ENCODE results near the gene OR8J1.

DNA sequence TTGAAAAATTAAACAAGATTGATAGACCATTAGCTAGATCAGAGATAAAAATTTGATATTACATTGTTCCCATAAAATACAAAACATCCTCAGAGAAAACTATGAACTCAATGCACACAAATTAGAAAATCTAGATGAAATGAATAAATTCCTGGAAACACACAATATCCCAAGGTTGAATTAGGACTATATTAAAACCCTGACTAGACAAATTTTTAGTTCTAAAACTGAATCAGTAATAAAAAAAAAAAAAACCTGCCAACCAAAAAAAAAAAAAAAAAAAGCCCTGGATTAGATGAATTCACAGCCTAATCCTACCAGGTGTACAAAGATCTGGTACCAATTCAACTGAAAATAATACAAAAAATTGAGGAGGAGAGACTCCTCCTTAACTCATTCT lies 13.8 kb upstream of the OR8J1 start:
- TF ChIP-seq, protein P1, sequence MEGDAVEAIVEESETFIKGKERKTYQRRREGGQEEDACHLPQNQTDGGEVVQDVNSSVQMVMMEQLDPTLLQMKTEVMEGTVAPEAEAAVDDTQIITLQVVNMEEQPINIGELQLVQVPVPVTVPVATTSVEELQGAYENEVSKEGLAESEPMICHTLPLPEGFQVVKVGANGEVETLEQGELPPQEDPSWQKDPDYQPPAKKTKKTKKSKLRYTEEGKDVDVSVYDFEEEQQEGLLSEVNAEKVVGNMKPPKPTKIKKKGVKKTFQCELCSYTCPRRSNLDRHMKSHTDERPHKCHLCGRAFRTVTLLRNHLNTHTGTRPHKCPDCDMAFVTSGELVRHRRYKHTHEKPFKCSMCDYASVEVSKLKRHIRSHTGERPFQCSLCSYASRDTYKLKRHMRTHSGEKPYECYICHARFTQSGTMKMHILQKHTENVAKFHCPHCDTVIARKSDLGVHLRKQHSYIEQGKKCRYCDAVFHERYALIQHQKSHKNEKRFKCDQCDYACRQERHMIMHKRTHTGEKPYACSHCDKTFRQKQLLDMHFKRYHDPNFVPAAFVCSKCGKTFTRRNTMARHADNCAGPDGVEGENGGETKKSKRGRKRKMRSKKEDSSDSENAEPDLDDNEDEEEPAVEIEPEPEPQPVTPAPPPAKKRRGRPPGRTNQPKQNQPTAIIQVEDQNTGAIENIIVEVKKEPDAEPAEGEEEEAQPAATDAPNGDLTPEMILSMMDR (IDR thresholded peaks at IDR 0.05): no peak
- no peak for TF ChIP-seq EP300 (IDR thresholded peaks at IDR 0.05; ENCODE audit: low read depth)

Data from transverse colon (tissue), 3 donors.